ENCODE data around the gene TRAF6. TPM values are rescaled to one million over a fixed set of nuclear protein-coding genes. Genes with fewer than 3 reads are reported as not detected.

Gene TRAF6
- polyA plus RNA-seq, 1 experiment: 6.2 TPM

- Histone ChIP-seq H3K4me3 (ENCODE audit: low read depth, low read length) (no peak overlapping the region), H3K36me3 (ENCODE audit: control insufficient read depth, insufficient read depth, low read length) (no peaks in the 10 kb centered on the region), H3K27me3 (ENCODE audit: control insufficient read depth, insufficient read depth, low read length) (no peaks in the 10 kb centered on the region)
- CTCF ChIA-PET: interaction anchor here (1.0 kb wide), 1 partner anchor 48 kb away, joined by 3 read pairs; no protein-coding TSS in a partner anchor
- POLR2A ChIA-PET: no interaction called here
- DNase-seq (ENCODE audit: low read depth): peak; percentile 9
- TF ChIP-seq CTCF (IDR thresholded peaks at IDR 0.05; ENCODE audit: insufficient read depth, low read depth, low read length): peak; percentile 29
These were observed 30.9 kb upstream of the TRAF6 start for GRCh38 chr11:36540998-36541397.

- H3K4me3 ChIP-seq (ENCODE audit: low read depth, low read length): no peak overlapping the region
- H3K27me3 ChIP-seq (ENCODE audit: control insufficient read depth, insufficient read depth, low read length): no peaks in the 10 kb centered on the region; the same call in 1 of the 2 replicates
- DNase-seq (ENCODE audit: low read depth): no peak
- TF ChIP-seq CTCF (IDR thresholded peaks at IDR 0.05; ENCODE audit: insufficient read depth, low read depth, low read length): no peak
- ChIA-PET CTCF (interaction anchor here (0.7 kb wide), 1 partner anchor 1701 kb away, joined by 3 read pairs; no protein-coding TSS in a partner anchor), POLR2A (no interaction called here)
- H3K36me3 ChIP-seq (ENCODE audit: control insufficient read depth, insufficient read depth, low read length): no peaks in the 10 kb centered on the region
These were observed 24.3 kb upstream of the TRAF6 start for GRCh38 chr11:36534276-36534840.

GRCh38 chr11:36532941-36533601 is 23.0 kb upstream of the TRAF6 start:
- Histone ChIP-seq H3K36me3 (ENCODE audit: control insufficient read depth, insufficient read depth, low read length) (no peaks in the 10 kb centered on the region), H3K27me3 (ENCODE audit: control insufficient read depth, insufficient read depth, low read length) (no peaks in the 10 kb centered on the region; the same call in 1 of the 2 replicates), H3K4me3 (ENCODE audit: low read depth, low read length) (no peak overlapping the region)
- CTCF ChIA-PET: interaction anchor here (0.9 to 1.1 kb wide), 2 partner anchors 9 to 22 kb away, joined by 3 read pairs; no protein-coding TSS in a partner anchor
- POLR2A ChIA-PET: no interaction called here
- DNase-seq (ENCODE audit: low read depth): no peak
- TF ChIP-seq CTCF (IDR thresholded peaks at IDR 0.05; ENCODE audit: insufficient read depth, low read depth, low read length): no peak

- no peak overlapping the region for H3K4me3 ChIP-seq (ENCODE audit: low read depth, low read length)
- DNase-seq (ENCODE audit: low read depth): no peak
- CTCF ChIA-PET: no interaction called here
- POLR2A ChIA-PET: no interaction called here
- TF ChIP-seq CTCF (IDR thresholded peaks at IDR 0.05; ENCODE audit: insufficient read depth, low read depth, low read length): no peak
- H3K27me3 ChIP-seq (ENCODE audit: control insufficient read depth, insufficient read depth, low read length): no peaks in the 10 kb centered on the region; the same call in 1 of the 2 replicates
- H3K36me3 ChIP-seq (ENCODE audit: control insufficient read depth, insufficient read depth, low read length): no peaks in the 10 kb centered on the region
These were observed 20.8 kb upstream of the TRAF6 start for GRCh38 chr11:36530840-36531239.

- no peak for DNase-seq (ENCODE audit: low read depth)
- H3K27me3 ChIP-seq (ENCODE audit: control insufficient read depth, insufficient read depth, low read length): no peaks in the 10 kb centered on the region
- ChIA-PET CTCF (interaction anchor here (1.1 kb wide), 1 partner anchor 8 kb away, joined by 3 read pairs; no protein-coding TSS in a partner anchor), POLR2A (no interaction called here)
- no peak overlapping the region for H3K4me3 ChIP-seq (ENCODE audit: low read depth, low read length)
- no peak for TF ChIP-seq CTCF (IDR thresholded peaks at IDR 0.05; ENCODE audit: insufficient read depth, low read depth, low read length)
- no peaks in the 10 kb centered on the region for H3K36me3 ChIP-seq (ENCODE audit: control insufficient read depth, insufficient read depth, low read length)
These were observed 3.9 kb upstream of the TRAF6 start for GRCh38 chr11:36513965-36514364.

Data from BJ (cell line).